NOMO-1 treated with dmso at 0.1 percent for 144 hours (cell line): ENCODE measurements around the gene TBX2.
A peak's percentile ranks its signal among the peaks of the same experiment; 100 is the strongest.

Experiments
- DNase-seq: peaks from one replicate; lab custom pipeline; 2025; ENCODE audit not compliant: unreplicated experiment; lab: John Stamatoyannopoulos, UW

The TBX2 gene

GRCh38 chr17:61400066-61400716 lies 548 bp downstream of the TBX2 start:
- peak; percentile 17 for DNase-seq

- DNase-seq = no peak
These were observed 1.2 kb downstream of the TBX2 start for GRCh38 chr17:61400717-61401388.

GRCh38 chr17:61401389-61402072 lies 1.9 kb downstream of the TBX2 start:
- DNase-seq = no peak

GRCh38 chr17:61402073-61402541 lies 2.5 kb downstream of the TBX2 start:
- no peak for DNase-seq

- DNase-seq = no peak
These were observed 3.5 kb downstream of the TBX2 start for GRCh38 chr17:61402978-61403800.

GRCh38 chr17:61403801-61404662 lies 4.4 kb downstream of the TBX2 start:
- DNase-seq = no peak

GRCh38 chr17:61404663-61404912 lies 4.9 kb downstream of the TBX2 start:
- DNase-seq = no peak

GRCh38 chr17:61404913-61405685 lies 5.5 kb downstream of the TBX2 start:
- DNase-seq = no peak

GRCh38 chr17:61405686-61406536 lies 6.3 kb downstream of the TBX2 start:
- DNase-seq = no peak

GRCh38 chr17:61406537-61406845 lies 6.8 kb downstream of the TBX2 start:
- DNase-seq = no peak

GRCh38 chr17:61406971-61407911 lies 7.6 kb downstream of the TBX2 start:
- DNase-seq = no peak

- DNase-seq = no peak
These were observed 8.8 kb downstream of the TBX2 start for GRCh38 chr17:61408151-61409041.

- DNase-seq = no peak
These were observed 9.9 kb downstream of the TBX2 start for GRCh38 chr17:61409301-61410112.

- peak; percentile 41 for DNase-seq
These were observed 10.7 kb downstream of the TBX2 start for GRCh38 chr17:61410141-61411010.

GRCh38 chr17:61411011-61411260 lies 11.3 kb downstream of the TBX2 start:
- DNase-seq = no peak
